HG03135 (cell line): ENCODE measurements around the gene GPX4.
"Not testable (repeated sequence)": the region's sequence is repeated elsewhere in the genome, so short reads cannot be mapped to it uniquely, and the experiment has no call there.

Experiments
- ATAC-seq: cut with Tn5 transposase; IDR thresholded peaks from one replicate; pipeline ENCODE4 v1.9.1; 2021; ENCODE audit warnings: mild to moderate bottlenecking, moderate library complexity; ENCODE audit not compliant: unreplicated experiment

Gene GPX4

DNA sequence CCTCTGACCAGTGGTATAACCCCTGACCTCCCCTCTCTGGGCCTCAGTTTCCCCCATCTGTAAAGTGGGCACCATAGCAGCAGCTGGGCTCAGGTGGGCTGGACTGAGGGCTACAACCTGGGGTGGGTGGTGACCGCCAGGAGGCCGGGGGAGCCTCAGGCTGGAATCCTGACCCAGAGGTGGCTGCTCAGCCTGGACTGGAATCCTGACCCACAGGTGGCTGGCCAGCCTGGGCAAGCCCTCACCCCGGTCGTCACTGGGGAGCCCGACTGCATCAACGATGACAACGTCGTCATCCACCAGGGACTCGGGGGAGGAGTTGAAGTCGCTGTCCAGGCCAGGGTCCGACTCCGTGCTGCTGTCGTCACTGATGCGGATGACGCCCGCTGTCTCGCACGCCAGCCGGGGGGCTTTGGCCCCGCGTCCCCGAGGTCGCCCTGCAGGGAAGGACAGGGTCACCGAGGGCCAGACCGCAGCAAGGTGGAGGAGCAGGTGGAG lies 10.2 kb downstream of the GPX4 start:
- no peak for ATAC-seq

GRCh38 chr19:1114728-1115127 lies 10.9 kb downstream of the GPX4 start:
- not testable (repeated sequence) for ATAC-seq

- no peak for ATAC-seq
These were observed 12.0 kb downstream of the GPX4 start for GRCh38 chr19:1115646-1116420.

- no peak for ATAC-seq
These were observed 13.2 kb downstream of the GPX4 start for GRCh38 chr19:1116726-1117581.

DNA sequence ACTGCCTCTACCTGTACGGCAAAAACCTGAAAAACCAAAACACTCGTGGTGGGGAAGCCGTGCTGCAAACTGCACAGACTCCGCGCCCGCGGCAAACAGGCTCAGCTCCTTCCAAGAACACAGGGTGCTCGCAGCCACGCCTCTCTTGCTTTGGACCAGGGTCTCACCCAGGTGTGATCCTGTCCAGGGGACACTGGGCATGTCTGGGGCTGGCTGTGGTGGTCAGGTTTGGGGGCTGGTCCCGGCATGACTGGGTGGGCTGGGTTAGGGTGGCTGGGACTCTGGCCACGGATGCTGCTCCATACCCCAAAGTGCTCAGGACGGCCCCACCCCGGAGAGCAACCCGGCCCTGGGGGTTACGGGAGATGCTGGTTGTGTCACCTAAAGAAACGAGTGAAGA lies 13.9 kb downstream of the GPX4 start:
- ATAC-seq = no peak

DNA sequence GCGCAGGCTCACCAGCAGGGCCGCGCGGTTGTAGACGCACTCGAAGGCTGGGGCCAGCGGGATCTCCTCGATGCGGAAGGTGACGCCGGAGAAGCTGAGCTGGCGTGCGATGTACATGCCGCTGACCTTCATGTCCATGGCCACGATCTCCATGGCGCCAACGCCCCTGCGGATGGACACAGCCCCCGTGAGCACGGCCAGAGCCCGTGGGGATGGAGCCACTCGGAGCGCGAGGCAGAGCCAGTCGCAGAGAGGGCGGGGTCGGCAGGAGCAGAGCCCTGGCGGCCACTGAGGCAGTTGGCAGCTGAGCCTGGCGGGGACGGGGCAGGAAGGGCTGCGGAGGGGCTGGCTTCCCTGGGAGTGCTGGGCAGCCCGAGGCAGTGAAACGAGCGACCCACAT lies 15.2 kb downstream of the GPX4 start:
- no peak for ATAC-seq

DNA sequence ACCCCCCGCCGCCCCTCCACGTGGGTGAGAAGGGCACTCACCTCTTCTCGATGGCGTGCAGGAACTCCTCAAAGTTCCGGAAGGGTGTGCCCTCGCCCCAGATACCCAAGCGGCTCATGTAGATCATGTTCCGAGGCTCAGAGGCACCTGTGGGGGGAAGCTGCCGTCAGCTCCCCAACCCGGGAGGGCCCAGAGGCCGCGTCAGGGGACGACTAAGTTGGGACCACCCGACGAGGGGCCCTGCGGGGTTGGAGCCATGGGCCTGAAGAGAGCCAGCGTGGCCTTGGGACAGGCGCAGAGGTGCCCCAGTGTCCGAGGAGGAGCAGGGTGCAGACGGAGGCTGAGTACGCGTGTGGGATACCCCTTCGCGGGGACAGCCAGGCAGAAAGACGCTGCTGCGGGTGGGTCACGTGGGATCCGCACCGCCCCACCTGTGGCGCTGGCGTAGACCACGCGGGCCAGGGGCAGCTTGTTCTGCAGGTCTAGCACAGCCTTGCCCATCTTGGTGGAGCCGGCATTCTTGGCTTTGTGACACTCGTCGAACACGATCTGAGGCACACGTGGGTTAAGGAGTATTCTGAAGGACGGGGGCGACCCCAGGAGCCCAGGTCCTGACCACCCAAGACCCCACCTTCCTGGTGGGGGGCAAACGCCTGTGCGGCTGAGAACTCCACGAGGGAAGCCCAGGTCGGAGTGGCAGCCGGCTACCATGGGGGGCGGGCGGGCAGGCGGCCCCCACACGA lies 15.9 kb downstream of the GPX4 start:
- no peak for ATAC-seq

DNA sequence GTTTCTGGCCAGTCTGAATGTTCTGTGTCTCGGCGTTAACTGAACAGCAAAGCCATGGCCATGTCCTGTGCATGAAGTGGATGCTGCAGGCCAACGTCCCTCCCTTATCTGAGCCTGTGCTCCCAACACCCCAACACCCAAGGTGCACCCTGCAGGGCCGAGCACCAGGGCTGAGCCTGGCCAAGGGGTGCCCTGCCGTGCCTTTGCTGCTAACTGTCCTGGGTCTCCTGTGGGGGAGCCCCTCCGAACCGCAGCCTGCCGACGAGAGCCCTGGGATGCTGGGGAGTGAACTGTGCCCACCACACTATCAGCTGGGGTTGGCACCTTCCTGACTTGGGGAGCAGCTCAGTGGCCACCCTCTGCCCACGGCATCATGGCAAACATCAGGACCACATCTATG lies 17.6 kb downstream of the GPX4 start:
- ATAC-seq = no peak

DNA sequence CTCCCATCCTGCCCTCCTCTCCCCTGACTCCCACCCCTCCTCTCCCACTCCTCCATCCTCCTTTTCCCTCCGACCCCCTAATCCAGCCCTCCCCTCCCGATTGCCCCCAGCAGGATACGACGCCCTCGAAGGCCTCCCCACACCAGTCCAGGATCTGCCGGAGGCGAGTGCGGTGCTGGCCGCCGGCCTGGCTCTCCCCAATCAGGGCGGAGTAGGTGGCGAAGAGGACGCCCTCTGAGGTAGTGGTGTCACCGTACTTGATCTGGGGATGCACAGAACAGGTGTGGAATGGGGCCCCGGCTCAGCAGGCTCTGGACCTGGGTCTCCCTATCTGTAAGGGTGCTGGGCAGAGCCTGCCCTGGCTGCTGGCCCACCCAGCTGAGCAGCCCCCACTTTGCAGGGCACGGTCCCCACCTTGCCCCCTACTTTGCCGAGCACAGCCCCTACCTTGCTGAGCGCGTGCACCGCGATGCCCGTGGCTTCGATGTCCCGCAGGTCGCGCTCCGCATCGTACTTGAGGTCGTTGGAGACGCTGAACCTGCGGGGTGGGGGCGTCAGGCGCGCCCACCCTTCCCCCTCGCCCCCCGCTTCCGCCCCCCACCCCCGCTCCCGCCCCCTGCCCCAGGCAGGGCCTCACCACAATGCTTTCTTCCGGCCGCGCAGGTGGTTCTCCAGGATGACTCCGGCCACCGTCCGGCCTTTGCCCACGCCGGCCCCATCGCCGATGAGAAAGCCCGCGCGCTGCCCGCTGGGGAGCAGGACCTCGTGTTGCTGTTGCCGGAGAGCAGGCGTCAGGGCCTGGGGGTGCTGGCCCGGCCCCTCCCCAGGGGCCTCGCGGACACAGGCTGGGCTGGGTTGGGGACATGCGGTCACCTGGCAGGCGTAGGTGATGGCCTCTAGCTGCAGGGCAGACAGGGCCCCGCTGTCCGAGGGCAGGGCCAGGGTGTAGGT lies 18.5 kb downstream of the GPX4 start:
- ATAC-seq = no peak

GRCh38 chr19:1122972-1123363 lies 19.2 kb downstream of the GPX4 start:
- ATAC-seq = no peak

GRCh38 chr19:1123381-1123780 lies 19.6 kb downstream of the GPX4 start:
- ATAC-seq = no peak

GRCh38 chr19:1123885-1124677 lies 20.3 kb downstream of the GPX4 start:
- ATAC-seq = no peak

- no peak for ATAC-seq
These were observed 22.0 kb downstream of the GPX4 start for GRCh38 chr19:1125601-1126467.

DNA sequence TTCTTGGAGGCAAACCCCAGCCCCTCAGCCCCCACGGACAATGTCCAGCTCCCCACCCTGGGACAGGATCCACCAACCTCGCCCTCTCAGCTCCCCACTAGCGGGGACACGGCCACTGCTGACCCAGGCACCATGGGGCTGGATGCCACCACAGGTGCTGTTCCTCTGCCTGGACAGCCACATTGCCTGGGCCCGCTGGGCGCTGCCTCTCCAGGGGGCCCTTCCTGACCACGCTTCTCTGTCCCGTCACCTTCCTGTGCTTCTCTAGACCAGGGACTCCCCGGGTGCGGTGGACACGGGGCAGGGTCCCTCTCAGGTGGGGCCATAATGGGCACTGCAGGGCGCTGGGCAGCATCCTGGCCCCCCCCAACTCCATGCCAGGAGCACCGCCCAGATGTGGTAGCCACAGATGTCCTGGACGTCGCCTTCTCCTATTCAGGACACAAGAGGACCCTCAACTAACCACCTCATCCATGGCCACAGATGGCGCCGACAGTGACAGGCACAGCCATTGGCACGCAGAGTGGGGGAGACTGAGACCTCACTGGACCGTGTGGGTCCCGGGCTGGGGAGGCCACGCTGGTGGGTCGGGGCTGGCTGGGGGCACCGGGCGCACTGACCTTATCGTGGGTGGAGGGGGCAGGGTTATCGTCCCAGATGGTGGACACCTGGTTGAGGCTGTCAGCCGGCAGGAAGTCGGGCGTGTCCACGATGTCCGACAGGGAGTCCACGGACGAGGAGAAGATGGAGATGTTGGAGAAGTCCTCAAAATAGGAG lies 23.4 kb downstream of the GPX4 start:
- no peak for ATAC-seq

DNA sequence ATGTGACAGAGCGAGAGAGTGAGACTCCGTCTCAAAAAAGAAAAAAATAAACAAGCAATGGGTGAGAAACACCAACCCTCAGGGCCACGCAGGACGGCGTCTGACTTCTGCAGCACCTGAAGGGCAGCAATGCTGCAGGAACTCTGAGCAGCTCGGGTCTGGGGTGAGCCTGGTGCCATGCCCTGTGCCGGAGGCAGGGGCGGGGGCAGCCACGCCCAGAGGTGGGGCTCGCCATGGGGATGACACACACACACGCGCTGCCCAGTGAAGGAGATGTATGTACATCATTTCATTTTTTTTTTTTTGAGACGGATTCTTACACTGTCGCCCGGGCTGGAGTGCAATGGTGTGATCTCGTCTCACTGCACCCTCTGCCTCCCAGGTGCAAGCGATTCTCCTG lies 24.3 kb downstream of the GPX4 start:
- ATAC-seq = no peak

GRCh38 chr19:1129084-1129483 lies 25.3 kb downstream of the GPX4 start:
- ATAC-seq = not testable (repeated sequence)

- ATAC-seq = no peak
These were observed 25.7 kb downstream of the GPX4 start for GRCh38 chr19:1129535-1129934.
